Mucosa of rectum (tissue), 2 donors: Measurements from ENCODE around the gene CCDC15.
"Not testable (repeated sequence)": the region's sequence is repeated elsewhere in the genome, so short reads cannot be mapped to it uniquely, and the experiment has no call there.

Source experiments
- H3K27ac ChIP-seq, 2 donors: one replicate each; pipeline ENCODE4 v1.7.0; 2013; ENCODE audit warnings: inconsistent platforms in 2 of 2, low read depth in 2 of 2, low read length in 2 of 2
- H3K27me3 ChIP-seq, 2 donors: one replicate each; pipeline ENCODE4 v1.7.0; 2013; ENCODE audit warnings: low read length in 2 of 2; ENCODE audit not compliant: control insufficient read depth in 2 of 2, insufficient read depth in 2 of 2
- H3K36me3 ChIP-seq, 2 donors: one replicate each; pipeline ENCODE4 v1.7.0; 2013; ENCODE audit warnings: low read length in 2 of 2; ENCODE audit not compliant: control insufficient read depth in 2 of 2, insufficient read depth in 2 of 2
- H3K4me1 ChIP-seq, 2 donors: one replicate each; pipeline ENCODE4 v1.7.0; 2013; ENCODE audit warnings: low read length in 2 of 2, mild to moderate bottlenecking in 1 of 2; ENCODE audit not compliant: control insufficient read depth in 2 of 2, insufficient read depth in 2 of 2
- H3K4me3 ChIP-seq, 2 donors: one replicate each; pipeline ENCODE4 v1.7.0; 2013; ENCODE audit warnings: low read length in 2 of 2
- H3K9ac ChIP-seq, 2 donors: one replicate each; pipeline ENCODE4 v1.7.0; 2013; ENCODE audit warnings: low read length in 2 of 2, low read depth in 1 of 2, mild to moderate bottlenecking in 1 of 2
- H3K9me3 ChIP-seq, 2 donors: one replicate each; pipeline ENCODE4 v1.7.0; 2013; ENCODE audit warnings: low read length in 2 of 2; ENCODE audit not compliant: control insufficient read depth in 2 of 2
- donor health status: healthy.
- donor health status: Normal muscosa, but diverticular disease.

The CCDC15 gene

GRCh38 chr11:124955035-124955434 is 1.0 kb downstream of the CCDC15 start:
- no peaks in the 10 kb centered on the region for H3K36me3 ChIP-seq
- H3K27me3 ChIP-seq = no peaks in the 10 kb centered on the region
- no peaks in the 10 kb centered on the region for H3K9me3 ChIP-seq
- no peak overlapping the region for H3K9ac ChIP-seq
- H3K4me1 ChIP-seq = peaks cover 8 to 10% of the 10 kb centered on the region in 2 donors
- no peak overlapping the region for H3K4me3 ChIP-seq
- H3K27ac ChIP-seq = no peak overlapping the region

- H3K4me3 ChIP-seq = no peak overlapping the region
- H3K27ac ChIP-seq = no peak overlapping the region
- H3K4me1 ChIP-seq = no peaks in the 10 kb centered on the region
- no peak overlapping the region for H3K9ac ChIP-seq
- no peaks in the 10 kb centered on the region for H3K9me3 ChIP-seq
- no peaks in the 10 kb centered on the region for H3K27me3 ChIP-seq
- no peaks in the 10 kb centered on the region for H3K36me3 ChIP-seq
Observed at GRCh38 chr11:124961972-124962609, 8.1 kb downstream of the CCDC15 start.

- H3K4me1 ChIP-seq, H3K27me3 ChIP-seq, H3K4me3 ChIP-seq, H3K9me3 ChIP-seq, H3K9ac ChIP-seq, H3K27ac ChIP-seq, H3K36me3 ChIP-seq: not testable (repeated sequence)
Observed at GRCh38 chr11:124968197-124968596, 14.2 kb downstream of the CCDC15 start.

- no peaks in the 10 kb centered on the region for H3K9me3 ChIP-seq
- H3K36me3 ChIP-seq = no peaks in the 10 kb centered on the region
Observed at GRCh38 chr11:124970925-124971324, 16.9 kb downstream of the CCDC15 start.

DNA sequence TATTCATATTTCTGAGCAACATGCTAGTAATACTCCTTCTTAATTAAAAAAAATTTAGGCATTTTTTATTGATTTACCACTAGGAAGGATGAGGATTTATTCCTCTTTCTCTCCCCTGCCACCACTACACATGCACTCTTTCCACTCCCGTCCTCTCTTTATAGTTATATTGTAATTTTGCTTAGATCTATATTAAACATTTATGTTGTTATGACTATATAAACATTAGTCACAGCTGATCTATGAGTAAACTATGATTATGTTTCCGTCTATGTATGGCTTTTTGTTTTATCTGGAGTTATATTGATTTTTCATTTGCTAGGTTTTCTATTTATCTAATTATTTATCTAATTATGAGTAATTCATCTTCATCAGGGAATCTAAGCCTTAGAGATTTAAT is 17.8 kb downstream of the CCDC15 start:
- Histone ChIP-seq H3K27me3 (no peaks in the 10 kb centered on the region), H3K4me1 (no peaks in the 10 kb centered on the region), H3K4me3 (no peak overlapping the region), H3K27ac (no peak overlapping the region), H3K36me3 (no peaks in the 10 kb centered on the region), H3K9ac (no peak overlapping the region), H3K9me3 (no peaks in the 10 kb centered on the region)

More at GRCh38 chr11:124970925-124971324, 16.9 kb downstream of the CCDC15 start:
- no peak overlapping the region for H3K4me3 ChIP-seq
- H3K27me3 ChIP-seq = no peaks in the 10 kb centered on the region
- H3K27ac ChIP-seq = no peak overlapping the region
- no peaks in the 10 kb centered on the region for H3K4me1 ChIP-seq
- H3K9ac ChIP-seq = no peak overlapping the region

GRCh38 chr11:124976531-124976930 is 22.5 kb downstream of the CCDC15 start:
- no peaks in the 10 kb centered on the region for H3K4me1 ChIP-seq
- H3K27ac ChIP-seq = no peak overlapping the region
- H3K4me3 ChIP-seq = no peak overlapping the region
- H3K27me3 ChIP-seq = no peaks in the 10 kb centered on the region
- H3K9me3 ChIP-seq = peaks cover 0 to 1% of the 10 kb centered on the region in 2 donors
- H3K36me3 ChIP-seq = no peaks in the 10 kb centered on the region
- no peak overlapping the region for H3K9ac ChIP-seq

DNA sequence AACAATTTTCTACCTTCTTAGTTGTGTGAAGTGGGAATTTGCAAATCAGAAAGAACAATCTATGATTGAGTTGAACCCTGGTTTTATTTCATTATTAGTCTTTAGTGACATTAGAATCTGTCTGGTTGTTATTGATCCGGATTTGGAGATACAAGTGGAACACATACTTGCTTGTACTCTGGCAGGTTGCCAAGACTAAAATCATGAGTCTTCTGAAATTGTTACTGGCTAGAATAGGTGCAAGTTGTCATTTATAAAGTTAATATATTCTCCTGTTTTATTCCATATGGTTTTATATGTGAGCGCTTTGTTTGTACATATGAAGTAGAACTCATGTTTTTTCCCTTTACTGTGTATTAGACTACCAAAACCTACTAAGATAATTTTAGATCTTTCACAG is 23.0 kb downstream of the CCDC15 start:
- no peaks in the 10 kb centered on the region for H3K27me3 ChIP-seq
- no peak overlapping the region for H3K4me3 ChIP-seq
- no peaks in the 10 kb centered on the region for H3K4me1 ChIP-seq
- no peaks in the 10 kb centered on the region for H3K36me3 ChIP-seq
- H3K27ac ChIP-seq = no peak overlapping the region
- H3K9ac ChIP-seq = no peak overlapping the region
- peaks cover 0 to 3% of the 10 kb centered on the region in 2 donors for H3K9me3 ChIP-seq

GRCh38 chr11:124978316-124978715 is 24.3 kb downstream of the CCDC15 start:
- Histone ChIP-seq H3K9ac (no peak overlapping the region), H3K27ac (no peak overlapping the region), H3K4me3 (no peak overlapping the region), H3K9me3 (peaks cover 0 to 3% of the 10 kb centered on the region in 2 donors), H3K27me3 (no peaks in the 10 kb centered on the region), H3K4me1 (no peaks in the 10 kb centered on the region), H3K36me3 (no peaks in the 10 kb centered on the region)

DNA sequence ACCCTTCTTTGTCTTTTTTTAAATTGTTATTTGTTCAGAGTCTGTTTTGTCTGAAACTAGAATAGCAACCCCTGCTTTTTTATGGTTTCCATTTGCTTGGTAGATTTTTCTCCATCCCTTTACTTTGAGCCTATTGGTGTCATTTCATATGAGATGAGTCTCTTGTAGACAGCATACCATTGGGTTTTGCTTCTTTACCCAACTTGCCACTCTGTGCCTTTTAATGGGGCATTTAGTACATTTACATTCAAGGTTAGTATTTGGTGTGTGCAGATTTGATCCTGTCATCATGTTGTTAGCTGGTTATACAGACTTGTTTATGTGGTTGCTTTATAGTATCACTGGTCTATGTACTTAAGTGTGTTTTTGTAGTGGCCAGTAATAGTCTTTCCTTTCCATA is 28.0 kb downstream of the CCDC15 start:
- Histone ChIP-seq H3K9me3 (peaks cover 0 to 3% of the 10 kb centered on the region in 2 donors), H3K4me3 (no peak overlapping the region), H3K9ac (no peak overlapping the region), H3K36me3 (no peaks in the 10 kb centered on the region), H3K27me3 (no peaks in the 10 kb centered on the region), H3K4me1 (no peaks in the 10 kb centered on the region), H3K27ac (no peak overlapping the region)

DNA sequence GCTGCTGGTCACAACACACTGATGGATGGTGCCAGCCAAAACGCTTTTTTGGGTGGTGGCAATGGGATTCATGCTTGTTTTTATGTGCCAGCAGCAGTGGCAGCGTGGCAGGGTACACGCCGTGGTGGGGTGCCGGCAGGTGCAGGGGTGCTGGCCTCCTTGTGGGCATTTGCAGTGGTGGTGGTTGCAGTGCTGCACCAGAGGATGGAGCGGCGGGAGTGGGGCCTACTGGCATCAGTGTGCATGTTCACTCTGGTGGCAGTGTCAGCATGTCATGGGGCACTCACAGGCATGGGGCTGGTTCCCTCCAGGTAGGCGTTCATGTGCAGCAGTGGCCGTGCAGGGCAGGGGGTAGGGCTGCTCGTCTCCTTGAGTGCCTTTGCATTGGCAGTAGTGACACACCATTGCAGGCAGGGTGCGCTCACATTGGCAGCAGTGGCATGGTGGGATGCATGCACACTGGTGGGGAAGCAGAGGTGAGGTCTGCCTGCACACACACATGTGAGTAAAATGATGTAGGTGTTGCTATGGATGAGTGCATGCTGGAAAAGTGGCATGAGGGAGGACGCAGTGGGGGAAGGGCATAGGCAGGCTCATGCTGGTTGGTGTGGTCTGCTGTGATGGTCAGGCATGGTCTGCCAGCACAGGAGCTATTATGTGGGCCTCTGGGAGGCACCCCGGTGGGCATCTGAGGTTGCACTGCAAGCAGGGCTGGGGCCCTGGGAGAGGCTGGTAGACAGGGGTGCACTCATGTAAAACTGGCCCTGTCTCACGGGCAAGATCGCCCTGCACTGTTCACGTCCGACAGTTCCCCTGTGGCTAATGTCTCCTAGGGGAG is 29.9 kb downstream of the CCDC15 start:
- Histone ChIP-seq H3K9me3 (peaks cover 0 to 3% of the 10 kb centered on the region in 2 donors), H3K9ac (no peak overlapping the region), H3K4me1 (no peaks in the 10 kb centered on the region), H3K4me3 (no peak overlapping the region), H3K36me3 (no peaks in the 10 kb centered on the region), H3K27ac (no peak overlapping the region), H3K27me3 (no peaks in the 10 kb centered on the region)
